Urothelium cell line (cell line): ENCODE results near the gene MRPS35.
"Not testable (repeated sequence)": the region's sequence is repeated elsewhere in the genome, so short reads cannot be mapped to it uniquely, and the experiment has no call there.

ENCODE experiments used
- DNase-seq: peaks from one replicate; pipeline ENCODE4 v3.0.0; 2011; ENCODE audit warnings: low spot score, mixed read lengths
- FAIRE-seq: peaks from 2 replicates; lab custom pipeline; 2011; peaks lifted over from hg19 to GRCh38; lab: Jason Lieb, UNC

The MRPS35 gene

DNA sequence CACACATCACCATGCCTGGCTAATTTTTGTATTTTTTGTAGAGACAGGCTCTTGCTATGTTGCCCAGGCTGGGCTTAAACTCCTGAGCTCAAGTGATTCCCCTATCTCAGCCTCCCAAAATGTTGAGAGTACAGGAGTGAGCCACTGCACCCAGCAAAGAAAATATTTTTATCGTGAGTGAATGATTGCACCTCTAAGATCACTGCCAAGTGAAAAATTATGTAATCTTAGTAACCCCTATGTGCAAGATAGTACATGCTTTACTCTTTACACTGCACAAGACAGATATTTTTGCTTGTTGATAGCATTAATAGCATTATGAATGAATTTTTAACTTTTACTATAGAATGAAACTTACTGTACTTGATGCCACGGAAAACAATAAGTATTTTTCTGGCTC, 3.4 kb upstream of the MRPS35 start:
- no peak for FAIRE-seq

DNA sequence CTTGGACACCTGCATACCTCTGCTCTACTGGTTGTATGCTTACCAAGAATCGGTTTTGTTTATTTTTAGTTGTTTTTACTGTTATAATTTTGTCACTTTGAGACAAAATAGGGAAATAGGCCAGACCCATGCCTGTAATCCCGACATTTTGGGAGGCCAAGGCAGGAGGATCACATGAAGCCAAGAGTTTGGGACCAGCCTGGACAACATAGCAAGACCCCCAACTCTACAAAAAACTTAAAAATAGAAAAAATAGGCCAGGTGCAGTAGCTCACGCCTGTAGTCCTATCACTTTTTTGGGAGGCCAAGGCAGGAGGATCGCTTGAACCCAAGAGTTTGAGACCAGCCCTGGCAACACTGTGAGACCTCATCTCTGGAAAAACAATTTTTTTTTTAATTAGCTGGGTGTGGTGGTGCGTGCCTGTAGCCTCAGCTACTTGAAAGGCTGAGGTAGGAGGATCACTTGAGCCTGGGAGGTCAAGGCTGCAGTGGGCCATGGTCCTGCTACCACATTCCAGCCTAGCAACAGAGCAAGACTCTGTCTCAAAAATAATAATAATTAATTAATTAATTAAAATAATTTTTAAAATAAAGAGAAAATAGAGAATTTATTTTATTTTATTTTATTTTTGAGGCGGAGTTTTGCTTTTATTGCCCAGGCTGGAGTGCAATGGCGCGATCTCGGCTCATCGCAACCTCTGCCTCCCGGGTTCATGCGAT, 1.3 kb upstream of the MRPS35 start:
- FAIRE-seq, result no peak
- no peak for DNase-seq

More for the DNA sequence above, 3.4 kb upstream of the MRPS35 start:
- DNase-seq, result no peak

DNA sequence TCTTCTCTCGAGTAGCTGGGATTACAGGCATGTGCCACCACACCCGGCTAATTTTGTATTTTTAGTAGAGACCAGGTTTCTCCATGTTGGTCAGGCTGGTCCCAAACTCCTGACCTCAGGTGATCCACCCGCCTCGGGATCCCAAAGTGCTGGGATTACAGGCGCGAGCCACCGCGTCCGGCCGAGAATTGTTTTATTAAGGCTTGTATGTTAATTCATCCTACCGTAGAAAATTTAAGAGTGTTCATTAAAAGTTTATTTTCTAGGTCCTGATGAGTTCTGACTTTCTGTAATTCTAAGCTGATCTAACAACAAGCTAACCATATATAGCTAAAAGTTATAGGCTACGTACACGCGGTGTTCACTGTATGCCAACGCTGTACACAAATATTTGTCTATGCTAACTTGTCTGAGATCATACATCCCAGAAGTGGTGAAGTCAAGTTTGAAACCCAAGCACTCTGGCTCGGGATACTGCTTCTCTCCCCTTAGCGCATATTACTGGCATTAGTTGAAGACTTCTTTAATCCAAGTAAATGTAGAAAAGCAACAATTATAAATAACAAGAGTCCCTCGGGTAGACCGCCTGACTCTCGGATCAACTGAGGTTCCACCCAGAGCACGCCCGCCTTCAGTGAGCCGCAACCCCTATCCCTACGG, 570 bp upstream of the MRPS35 start:
- no peak for FAIRE-seq
- DNase-seq, result no peak

DNA sequence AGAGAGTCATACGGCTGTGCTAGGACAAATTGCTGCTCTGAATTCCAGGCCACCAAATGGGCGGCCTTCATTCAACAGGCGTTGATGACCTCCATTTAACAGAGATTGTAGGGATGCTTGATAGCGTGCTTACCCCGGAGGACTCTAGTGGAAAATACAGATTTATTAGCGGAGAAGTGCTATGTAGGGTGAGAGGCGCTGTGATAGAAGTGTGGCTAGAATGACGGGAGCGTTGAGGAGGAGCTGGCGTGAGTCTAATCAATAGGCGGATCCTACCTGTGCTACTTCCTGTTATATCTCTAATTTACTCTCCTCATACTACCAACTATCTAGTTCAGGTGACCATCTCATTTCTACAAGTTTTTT, 668 bp downstream of the MRPS35 start:
- DNase-seq (no peak), FAIRE-seq (no peak)

DNA sequence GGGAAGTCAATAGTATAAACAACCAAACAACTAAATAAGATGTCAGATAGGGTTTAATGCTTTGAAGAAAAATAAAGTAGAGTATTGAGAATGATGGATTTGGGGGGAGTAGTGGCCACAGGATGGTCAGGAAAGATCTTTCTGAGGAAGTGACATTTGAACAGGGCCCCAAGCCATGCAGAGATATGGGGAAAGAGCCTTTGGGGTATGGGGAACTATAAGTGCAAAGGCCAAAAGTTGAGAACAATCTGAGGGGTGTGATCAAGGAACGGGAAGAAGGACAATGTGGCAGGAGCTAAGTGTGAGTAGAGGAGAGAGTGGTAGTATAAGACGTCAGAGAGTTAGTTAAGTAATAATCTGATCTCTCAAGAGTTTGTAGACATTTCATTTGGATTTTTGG, 1.3 kb downstream of the MRPS35 start:
- DNase-seq (no peak), FAIRE-seq (no peak)

DNA sequence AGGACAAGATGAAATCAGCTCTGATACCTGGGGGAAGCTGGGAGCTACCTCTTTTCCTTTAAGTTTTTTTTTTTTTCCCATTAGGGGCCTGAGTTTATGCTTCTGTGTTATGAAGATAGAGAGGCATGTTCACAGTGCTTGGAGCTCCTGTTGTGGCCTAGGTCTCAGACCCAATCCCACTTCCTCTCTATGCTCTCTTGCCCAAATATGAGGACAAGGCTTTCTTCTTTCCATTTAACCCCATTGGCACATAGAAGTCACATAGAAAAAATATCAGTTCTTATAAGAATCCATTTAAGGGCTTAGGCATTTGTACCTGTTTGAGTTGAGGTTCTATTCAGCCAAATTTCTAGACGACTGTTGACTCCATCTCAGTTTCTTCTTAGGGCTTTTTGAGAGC, 12.6 kb downstream of the MRPS35 start:
- no peak for DNase-seq
- no peak for FAIRE-seq

DNA sequence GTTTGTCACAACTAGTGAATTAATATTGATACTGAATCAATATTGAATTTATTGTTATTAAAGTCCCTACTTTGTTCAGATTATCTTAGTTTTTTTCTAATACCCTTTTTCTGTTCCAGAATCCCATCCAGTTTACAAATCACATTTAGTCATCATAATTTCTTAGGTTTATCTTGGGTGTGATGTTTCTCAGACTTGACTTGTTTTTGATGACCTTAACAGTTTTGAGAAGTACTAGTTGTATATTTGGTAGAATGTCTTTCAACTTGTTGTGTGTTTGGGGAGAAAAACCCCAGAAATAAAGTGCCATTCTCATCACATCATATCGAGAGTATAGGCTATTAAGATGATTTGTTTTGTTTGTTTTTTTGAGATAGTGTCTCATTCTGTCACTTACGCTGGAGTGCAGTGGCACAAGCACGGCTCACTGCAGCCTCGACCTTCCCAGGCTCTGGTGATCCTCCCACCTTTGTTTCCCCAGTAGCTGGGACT, 19.5 kb downstream of the MRPS35 start:
- no peak for FAIRE-seq
- DNase-seq, result no peak

DNA sequence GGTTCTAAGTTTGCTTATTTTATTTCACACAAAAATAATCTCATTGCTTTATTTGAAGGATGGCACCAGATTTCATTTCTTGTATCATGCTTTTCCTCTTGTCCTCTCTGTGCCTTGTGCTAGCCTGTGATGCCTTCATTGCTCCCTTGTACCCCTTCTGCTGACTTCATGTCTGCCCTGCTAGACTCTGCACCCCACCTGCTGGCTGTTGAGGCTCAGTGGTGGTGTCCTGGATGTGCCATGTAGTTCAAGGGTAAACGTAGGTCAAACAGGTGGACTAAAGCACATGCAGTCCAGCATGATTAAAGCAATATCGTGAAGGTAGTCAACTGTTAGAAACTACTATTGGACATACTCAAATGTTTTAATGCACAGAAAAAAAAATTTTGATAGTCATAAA, 21.6 kb downstream of the MRPS35 start:
- FAIRE-seq (peak; percentile 79), DNase-seq (peak; percentile 22)

DNA sequence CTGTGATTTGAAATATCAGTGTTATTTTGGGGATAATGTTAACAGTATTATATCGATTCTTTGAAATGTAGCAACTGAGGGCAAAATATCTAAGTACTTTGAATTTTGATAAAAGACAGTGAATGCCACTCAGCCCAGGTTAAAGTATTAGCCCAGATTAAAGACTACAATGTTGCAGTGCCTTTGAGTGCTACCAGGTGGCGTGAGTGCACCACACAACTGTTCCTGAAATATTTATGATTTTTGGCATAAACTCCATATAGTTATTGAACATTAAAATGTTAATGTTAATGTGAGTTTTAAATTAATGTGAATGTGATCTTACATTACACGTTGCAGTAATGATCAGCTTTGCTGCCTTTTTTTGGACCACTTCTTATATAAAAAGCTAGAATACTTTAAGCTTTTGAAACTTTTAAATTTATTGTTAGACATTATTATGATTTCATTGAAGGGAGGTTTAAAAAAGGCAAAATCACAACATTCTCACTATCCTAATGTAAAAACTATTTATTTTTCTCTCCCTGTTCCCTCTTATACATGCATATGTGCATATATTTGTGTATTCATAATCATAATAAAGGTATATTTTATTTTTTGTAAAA, 22.5 kb downstream of the MRPS35 start:
- FAIRE-seq (no peak), DNase-seq (peak; percentile 41)

DNA sequence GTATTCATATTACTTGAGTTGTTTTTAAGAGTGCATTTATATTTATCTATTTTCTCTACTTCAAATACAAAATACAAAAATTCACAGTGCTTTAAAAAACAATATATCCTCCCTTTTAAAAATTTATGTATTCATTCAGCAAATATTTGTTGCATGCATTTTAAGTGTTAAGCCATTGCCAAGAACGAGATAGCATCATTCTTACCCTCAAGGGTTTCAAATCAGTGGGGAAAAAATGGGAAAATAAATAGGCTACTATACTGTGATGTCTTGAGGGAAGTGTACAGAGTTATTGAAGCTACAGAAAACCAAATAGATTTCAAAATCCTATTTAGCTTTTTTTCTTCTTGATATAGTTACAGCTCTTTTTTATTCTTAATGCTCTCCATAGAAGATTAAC, 23.2 kb downstream of the MRPS35 start:
- FAIRE-seq (no peak), DNase-seq (no peak)

DNA sequence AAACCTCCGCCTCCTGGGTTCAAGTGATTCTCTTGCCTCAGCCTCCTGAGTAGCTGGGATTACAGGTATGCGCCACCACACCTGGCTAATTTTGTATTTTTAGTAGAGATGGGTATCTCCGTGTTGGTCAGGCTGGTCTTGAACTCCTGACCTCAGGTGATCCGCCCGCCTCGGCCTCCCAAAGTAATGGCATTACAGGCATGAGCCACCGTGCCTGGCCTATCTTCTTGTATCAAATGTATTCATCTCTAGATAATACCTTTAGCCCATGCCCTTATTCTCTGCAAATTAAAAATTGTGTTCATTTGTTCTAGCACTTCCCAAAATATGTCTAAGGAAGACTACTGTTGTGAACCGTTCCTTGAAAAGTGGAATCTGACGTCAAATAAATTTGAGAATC, 23.7 kb downstream of the MRPS35 start:
- not testable (repeated sequence) for FAIRE-seq, DNase-seq

DNA sequence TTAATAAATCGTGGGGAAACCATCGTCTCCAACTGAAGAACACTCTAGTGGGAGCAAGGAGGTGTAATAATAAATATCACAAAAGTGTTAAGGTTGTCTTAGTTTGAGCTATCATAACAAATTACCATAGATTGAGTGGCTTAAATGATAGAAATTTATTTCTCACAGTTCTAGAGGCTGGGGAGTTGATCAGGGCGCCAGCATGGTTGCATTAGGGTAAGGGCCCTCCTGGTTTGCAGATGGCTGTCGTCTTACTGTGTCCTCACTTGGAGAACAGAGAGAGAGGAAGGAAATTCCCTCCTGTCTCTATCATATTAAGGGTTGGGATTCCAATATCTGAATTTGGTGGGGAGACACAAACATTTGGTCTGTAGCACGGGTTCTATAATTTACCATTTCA, 33.0 kb downstream of the MRPS35 start:
- no peak for DNase-seq
- no peak for FAIRE-seq

DNA sequence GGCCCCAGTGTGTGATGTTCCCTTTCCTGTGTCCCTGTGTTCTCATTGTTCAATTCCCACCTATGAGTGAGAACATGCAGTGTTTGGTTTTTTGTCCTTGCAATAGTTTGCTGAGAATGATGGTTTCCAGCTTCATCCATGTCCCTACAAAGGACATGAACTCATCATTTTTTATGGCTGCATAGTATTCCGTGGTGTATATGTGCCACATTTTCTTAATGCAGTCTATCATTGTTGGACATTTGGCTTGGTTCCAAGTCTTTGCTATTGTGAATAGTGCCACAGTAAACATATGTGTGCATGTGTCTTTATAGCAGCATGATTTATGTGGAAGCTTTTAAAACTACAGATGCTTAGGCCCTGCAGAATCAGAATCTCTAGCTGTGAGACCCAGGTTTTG, 35.1 kb downstream of the MRPS35 start:
- not testable (repeated sequence) for DNase-seq, FAIRE-seq

DNA sequence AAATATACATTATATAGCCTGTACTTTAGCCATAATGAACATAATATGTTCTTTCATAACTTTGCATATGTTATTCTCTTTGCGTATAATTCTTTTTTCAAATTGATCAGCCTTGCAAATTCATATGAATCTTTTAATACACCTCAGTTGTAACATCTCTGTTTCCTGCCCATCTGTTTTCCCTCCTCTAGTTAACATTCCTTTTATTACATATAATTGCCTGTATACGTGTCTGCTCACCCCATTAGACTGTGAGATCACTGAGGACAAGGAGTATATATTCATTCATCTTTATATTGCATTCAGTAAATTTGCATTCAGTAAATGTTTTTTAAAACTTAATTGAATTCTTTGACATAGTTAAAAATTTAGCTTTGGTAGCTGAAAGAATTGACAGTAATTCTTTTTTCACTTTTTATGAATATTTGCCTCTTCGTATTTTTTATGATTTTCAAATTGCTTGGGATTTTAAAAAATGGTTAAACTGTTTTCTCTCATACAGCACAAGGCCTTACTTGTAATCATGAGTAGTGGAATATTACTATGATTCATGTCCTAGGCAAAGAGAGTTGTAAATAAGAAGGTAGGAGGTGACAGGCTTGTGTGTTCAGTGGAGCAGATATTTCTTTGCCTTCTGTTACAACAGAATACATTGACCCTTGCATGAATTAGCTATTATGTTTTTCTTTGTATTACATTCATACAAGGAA, 36.6 kb downstream of the MRPS35 start:
- DNase-seq (no peak), FAIRE-seq (no peak)

DNA sequence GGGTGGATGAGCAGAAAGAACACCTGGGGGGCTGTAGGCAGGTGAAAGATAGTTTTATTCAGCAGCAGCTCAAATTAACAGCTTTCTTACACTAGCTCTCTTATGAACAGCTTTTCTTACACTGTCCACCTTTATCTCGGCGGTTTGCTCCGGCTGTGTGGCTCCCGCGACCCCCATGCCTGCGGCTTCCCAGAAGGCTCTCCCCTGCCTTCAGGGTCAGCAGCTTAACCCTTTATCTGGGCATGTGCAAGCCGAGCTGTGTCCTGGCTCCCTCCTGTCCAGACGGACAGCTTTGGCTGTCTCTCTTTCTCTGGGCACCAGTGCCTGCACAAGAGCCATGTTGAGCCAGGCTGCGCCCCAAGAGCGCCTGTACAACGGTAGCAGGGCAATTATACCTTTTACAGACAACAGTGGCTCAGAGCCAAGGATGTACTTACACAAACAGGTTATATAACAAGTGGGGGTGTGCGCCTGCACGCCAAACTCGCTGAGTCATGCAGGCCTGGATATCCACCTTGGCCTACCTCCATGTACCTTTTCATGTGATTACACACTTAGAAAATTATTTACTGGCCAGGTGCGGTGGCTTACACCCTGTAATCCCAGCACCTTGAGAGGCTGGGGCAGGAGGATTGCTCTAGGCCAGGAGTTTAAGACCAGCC, 40.9 kb downstream of the MRPS35 start:
- DNase-seq, result peak; percentile 34
- FAIRE-seq, result peak; percentile 59

DNA sequence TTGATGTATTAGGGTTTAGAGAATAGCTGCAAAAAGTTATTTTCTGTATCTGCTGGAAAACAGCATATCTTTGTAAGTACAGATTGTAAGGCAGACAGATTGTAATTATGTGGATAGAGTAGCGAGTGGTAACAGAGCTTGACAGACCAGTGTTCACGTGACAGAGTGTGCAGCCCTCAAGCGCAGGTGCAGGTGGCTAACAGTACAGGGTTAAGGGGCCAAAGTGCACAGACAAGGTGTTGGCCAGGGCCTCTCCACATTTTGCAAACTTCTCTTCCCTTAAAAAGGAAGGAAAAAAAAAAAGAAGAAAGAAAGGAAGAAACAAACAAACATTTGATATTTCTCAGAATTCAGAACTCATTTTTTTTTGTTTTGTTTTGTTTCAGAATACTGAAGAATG, 44.2 kb downstream of the MRPS35 start:
- no peak for DNase-seq
- FAIRE-seq, result no peak

DNA sequence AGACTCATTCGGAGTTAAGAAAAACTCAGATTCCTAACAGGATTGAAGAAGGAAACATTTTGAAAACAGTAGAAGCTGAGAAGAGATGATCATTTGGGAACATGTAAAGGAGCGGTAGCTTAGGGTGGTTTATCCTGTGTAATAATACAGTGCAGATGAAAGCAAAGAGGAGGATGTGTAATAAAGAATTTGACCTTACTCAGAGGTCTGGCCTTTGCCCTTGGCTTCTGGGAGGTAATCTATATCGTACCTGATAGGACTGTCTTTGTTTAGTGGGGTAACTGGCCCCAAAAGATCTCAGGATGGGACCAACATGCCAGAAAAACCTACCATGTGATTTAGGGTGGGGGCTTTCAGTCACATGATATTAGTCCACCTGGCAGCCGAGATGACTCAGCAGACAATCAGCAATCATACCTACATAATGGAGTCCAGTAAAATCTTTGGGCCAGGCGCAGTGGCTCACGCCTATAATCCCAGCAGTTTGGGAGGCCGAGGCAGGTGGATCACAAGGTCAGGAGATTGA, 46.1 kb downstream of the MRPS35 start:
- no peak for FAIRE-seq

DNA sequence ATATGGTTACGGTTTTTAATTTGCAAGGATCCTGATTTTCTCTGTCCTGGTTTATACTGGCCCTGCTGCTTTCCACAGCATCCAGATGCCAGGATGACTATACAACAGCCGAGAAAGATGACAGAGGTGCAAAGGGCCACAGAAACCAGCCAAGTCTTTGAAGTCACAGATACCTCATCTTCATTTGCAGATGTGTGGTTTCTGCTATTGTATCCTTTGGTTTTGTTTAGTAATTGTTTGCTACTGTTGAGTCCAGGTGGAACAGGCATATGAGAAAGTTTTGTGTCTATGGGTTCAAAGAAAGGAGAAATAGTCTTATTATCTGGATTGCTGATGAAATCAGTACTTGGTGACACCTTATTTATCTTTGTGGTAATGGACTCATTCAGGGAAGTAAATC, 52.1 kb downstream of the MRPS35 start:
- FAIRE-seq, result no peak
- DNase-seq, result no peak

More for the DNA sequence above, 46.1 kb downstream of the MRPS35 start:
- no peak for DNase-seq

DNA sequence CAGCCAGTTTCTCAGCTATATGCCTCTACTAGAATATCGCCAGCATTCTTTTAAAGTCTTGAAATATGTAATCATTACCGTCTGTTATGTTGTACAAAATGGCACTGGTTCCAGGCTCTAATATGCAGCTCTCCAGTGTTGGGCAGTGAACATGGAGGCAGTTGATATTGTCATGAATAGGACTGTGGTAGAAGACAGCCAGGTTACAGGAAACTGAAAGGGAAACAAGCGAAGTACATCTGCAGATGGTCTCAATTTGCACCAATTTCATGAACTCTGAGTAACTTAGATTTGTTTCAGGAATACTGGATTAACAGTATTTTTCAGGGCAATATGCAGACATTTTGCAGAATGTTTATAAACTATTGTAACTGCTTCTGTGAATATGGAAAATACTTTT, 56.0 kb downstream of the MRPS35 start:
- FAIRE-seq, result no peak
- no peak for DNase-seq

DNA sequence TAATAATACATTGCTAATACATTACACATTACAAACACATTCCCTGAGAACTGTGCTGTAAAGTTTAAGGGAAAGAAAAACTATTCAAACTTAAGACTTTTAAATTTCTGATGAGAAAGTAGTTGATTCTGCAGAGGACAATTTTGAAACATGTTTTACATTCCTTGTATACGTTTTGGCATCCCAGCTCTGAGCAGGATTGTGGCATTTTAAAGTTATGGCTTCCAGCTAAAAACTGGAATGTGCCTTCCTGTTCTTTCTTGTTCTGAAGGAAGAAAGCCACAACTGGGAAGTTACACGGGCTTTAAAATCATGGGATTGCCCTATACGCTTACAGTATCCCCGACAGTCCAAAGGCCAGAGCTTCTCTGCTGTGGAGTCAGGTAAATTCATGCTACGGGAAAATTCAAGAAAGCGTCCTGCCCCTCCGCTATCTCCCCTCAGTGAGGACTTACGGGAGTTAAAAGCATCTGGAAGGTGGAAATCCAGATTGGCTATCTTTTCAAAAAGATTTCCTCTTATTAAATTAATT, 58.6 kb downstream of the MRPS35 start:
- DNase-seq, result no peak
- no peak for FAIRE-seq
